Activated CD8-positive, alpha-beta T cell treated with anti-CD3 and anti-CD28 coated beads for 36 hours (primary cell): ENCODE results near the gene HOXA5. TPM values are rescaled to one million over a fixed set of nuclear protein-coding genes. Genes with fewer than 3 reads are reported as not detected.
A peak's percentile ranks its signal among the peaks of the same experiment; 100 is the strongest.

Experiments used
- ATAC-seq: fragments of 200-7000 bp; cut with Tn5 transposase; one replicate; pipeline ENCODE4 v1.10.0; 2021; ENCODE audit warnings: mild to moderate bottlenecking, moderate library complexity
- CTCF ChIA-PET: fragments of 350-600 bp; sonication (Branson Sonifier 250); formaldehyde crosslinking; loops from one replicate; lab custom pipeline; 2021; ENCODE audit warnings: antibody characterized with exemption; lab: Charles Lee
- POLR2A ChIA-PET: fragments of 350-600 bp; sonication (Branson Sonifier 250); formaldehyde crosslinking; loops from one replicate; lab custom pipeline; 2021; ENCODE audit warnings: antibody characterized with exemption; lab: Charles Lee
- DNase-seq: peaks from one replicate; pipeline ENCODE4 v3.0.0-alpha.2; 2020
- H3K27ac Mint-ChIP-seq: one replicate; pipeline ENCODE4 v1.8.0; 2021; ENCODE audit warnings: mild to moderate bottlenecking, mixed read lengths
- H3K27me3 Mint-ChIP-seq: one replicate; pipeline ENCODE4 v1.8.0; 2021; ENCODE audit warnings: mixed read lengths
- H3K36me3 Mint-ChIP-seq: one replicate; pipeline ENCODE4 v1.8.0; 2021; ENCODE audit warnings: low read depth, mixed read lengths
- H3K4me1 Mint-ChIP-seq: one replicate; pipeline ENCODE4 v1.8.0; 2021; ENCODE audit warnings: low read depth, mixed read lengths
- H3K4me3 Mint-ChIP-seq: one replicate; pipeline ENCODE4 v1.8.0; 2021; ENCODE audit warnings: mild to moderate bottlenecking, moderate library complexity, mixed read lengths
- H3K9me3 Mint-ChIP-seq: one replicate; pipeline ENCODE4 v1.8.0; 2021; ENCODE audit warnings: mixed read lengths
- intact Hi-C: fragments of 100-400 bp; cut with micrococcal nuclease; formaldehyde crosslinking; loops from one replicate; pipeline ENCODE4 v1.10.0; 2022
- total RNA-seq, 2 experiments: library from RNA; stranded (reverse); gene quantifications; one replicate each; pipeline ENCODE4 v1.2.3, GENCODE V29; 2021
- TF ChIP-seq, protein P1 (sequence below): fragments of 200-600 bp; IDR thresholded peaks from one replicate; pipeline ENCODE4 v1.8.0; 2022; ENCODE audit warnings: antibody characterized with exemption, mild to moderate bottlenecking

The HOXA5 gene
- total RNA-seq, 2 experiments from 2014 or later, result not detected

DNA sequence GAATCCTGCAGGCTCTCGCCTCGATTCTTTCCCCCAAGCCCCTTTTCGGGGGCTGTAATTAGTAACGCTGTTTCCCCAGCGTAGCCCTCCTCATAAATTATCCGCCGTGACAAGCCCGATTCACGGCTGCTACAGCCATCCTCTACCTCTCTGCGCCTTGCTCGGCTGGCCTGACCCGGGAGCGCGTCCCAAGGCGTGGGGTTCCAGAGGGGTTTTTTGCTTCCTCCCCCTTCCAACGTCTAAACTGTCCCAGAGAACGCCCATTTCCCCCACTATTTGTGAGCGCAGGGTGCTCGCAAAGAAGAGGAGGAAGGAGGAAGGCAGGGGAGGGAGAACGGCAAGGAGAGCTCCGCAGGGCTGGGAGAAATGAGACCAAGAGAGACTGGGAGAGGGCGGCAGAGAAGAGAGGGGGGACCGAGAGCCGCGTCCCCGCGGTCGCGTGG lies 880 bp downstream of the HOXA5 start:
- peaks cover 33% of the 10 kb centered on the region for H3K27me3 Mint-ChIP-seq
- intact Hi-C loops, result no loop called here
- TF ChIP-seq, protein P1, sequence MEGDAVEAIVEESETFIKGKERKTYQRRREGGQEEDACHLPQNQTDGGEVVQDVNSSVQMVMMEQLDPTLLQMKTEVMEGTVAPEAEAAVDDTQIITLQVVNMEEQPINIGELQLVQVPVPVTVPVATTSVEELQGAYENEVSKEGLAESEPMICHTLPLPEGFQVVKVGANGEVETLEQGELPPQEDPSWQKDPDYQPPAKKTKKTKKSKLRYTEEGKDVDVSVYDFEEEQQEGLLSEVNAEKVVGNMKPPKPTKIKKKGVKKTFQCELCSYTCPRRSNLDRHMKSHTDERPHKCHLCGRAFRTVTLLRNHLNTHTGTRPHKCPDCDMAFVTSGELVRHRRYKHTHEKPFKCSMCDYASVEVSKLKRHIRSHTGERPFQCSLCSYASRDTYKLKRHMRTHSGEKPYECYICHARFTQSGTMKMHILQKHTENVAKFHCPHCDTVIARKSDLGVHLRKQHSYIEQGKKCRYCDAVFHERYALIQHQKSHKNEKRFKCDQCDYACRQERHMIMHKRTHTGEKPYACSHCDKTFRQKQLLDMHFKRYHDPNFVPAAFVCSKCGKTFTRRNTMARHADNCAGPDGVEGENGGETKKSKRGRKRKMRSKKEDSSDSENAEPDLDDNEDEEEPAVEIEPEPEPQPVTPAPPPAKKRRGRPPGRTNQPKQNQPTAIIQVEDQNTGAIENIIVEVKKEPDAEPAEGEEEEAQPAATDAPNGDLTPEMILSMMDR, result no peak
- no peaks in the 10 kb centered on the region for H3K36me3 Mint-ChIP-seq
- no peaks in the 10 kb centered on the region for H3K9me3 Mint-ChIP-seq
- ChIA-PET CTCF (interaction anchor here (2.1 kb wide), 1 partner anchor 12 kb away, joined by 5 read pairs; the partner anchor contains the start of gene HOXA4), POLR2A (no interaction called here)
- peak overlapping the region; percentile 17 for H3K4me3 Mint-ChIP-seq
- ATAC-seq (no peak), DNase-seq (no peak)
- no peak overlapping the region for H3K27ac Mint-ChIP-seq
- no peaks in the 10 kb centered on the region for H3K4me1 Mint-ChIP-seq

DNA sequence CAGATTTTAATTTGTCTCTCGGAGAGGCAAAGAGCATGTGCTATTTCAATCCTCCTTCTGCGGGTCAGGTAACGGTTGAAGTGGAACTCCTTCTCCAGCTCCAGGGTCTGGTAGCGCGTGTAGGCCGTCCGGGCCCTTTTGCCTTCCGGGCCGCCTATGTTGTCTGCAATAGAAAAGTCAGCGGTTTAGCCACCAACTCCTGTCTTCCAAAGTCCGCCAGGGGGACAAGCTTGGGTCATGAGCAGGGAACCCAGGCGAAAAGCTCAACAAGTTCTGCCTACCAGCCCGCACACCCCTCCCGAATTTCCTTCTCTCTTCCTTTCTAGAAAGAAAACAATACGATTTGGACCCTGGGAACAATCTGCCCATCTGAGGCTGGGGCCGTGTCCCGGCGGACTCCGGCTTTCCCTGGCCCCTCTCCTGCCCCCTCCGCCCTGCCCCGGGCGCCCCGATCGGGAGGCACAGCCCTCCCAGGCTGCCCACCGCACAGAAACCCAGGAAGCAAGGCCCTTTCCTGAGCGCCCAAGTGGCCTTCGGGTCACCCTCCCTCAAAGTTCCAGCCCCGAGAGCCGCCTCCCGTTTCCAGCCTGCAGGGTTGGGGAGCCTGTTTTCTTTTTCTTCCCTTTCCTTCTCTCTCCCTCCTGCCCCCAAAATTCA lies 1.4 kb downstream of the HOXA5 start:
- ATAC-seq, result no peak
- intact Hi-C loops, result no loop called here
- CTCF ChIA-PET, result interaction anchor here (1.4 to 2.1 kb wide), 3 partner anchors 8 to 11 kb away, joined by 3 to 6 read pairs (median 5); partner anchors contain the start of gene HOXA4
- no peaks in the 10 kb centered on the region for H3K9me3 Mint-ChIP-seq
- POLR2A ChIA-PET, result no interaction called here
- no peaks in the 10 kb centered on the region for H3K4me1 Mint-ChIP-seq
- no peak for DNase-seq
- no peaks in the 10 kb centered on the region for H3K36me3 Mint-ChIP-seq
- TF ChIP-seq, protein P1, result no peak
- H3K27ac Mint-ChIP-seq, result no peak overlapping the region
- no peak overlapping the region for H3K4me3 Mint-ChIP-seq
- H3K27me3 Mint-ChIP-seq, result peaks cover 32% of the 10 kb centered on the region

DNA sequence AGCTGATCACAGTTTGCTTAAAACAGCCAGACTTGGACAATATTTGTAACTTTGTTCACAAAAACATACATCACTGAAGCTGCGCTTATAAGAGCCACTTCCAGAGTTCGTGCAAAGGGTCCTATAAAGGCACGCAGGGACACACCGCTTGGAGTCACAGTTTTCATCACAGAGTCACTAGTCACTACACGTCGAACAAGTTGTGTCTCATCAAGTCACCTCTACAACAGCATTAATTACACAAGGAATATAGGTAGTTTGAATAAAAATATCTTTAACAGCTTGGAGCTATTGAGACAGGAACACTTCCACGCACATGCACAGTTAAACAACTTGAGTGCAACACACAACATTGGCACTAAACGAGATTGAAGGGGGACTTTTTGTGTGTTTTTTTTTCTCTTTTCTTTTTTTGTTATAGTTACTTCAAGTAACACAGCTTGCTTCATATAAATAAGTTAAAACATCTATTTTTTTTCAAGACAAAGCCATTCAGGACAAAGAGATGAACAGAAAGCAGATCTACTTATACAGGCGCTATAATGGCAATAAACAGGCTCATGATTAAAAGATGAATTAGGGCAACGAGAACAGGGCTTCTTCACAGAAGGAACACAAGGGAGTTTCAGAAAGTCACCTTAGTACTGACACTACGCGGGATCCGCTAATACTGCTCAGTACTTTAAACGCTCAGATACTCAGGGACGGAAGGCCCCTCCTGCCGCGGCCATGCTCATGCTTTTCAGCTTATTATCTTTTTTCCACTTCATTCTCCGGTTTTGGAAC lies 2.2 kb downstream of the HOXA5 start:
- Mint-ChIP-seq H3K36me3 (no peaks in the 10 kb centered on the region), H3K27ac (no peak overlapping the region), H3K4me3 (no peak overlapping the region), H3K27me3 (peaks cover 26% of the 10 kb centered on the region), H3K4me1 (no peaks in the 10 kb centered on the region), H3K9me3 (no peaks in the 10 kb centered on the region)
- intact Hi-C loops, result no loop called here
- ChIA-PET CTCF (interaction anchor here (0.9 to 1.7 kb wide), 3 partner anchors 9 to 20 kb away, joined by 3 to 6 read pairs (median 3); no protein-coding TSS in a partner anchor), POLR2A (interaction anchor here (0.7 kb wide), 1 partner anchor 52 kb away, joined by 3 read pairs; no protein-coding TSS in a partner anchor)
- ATAC-seq, result no peak
- TF ChIP-seq, protein P1, result no peak
- DNase-seq, result no peak

DNA sequence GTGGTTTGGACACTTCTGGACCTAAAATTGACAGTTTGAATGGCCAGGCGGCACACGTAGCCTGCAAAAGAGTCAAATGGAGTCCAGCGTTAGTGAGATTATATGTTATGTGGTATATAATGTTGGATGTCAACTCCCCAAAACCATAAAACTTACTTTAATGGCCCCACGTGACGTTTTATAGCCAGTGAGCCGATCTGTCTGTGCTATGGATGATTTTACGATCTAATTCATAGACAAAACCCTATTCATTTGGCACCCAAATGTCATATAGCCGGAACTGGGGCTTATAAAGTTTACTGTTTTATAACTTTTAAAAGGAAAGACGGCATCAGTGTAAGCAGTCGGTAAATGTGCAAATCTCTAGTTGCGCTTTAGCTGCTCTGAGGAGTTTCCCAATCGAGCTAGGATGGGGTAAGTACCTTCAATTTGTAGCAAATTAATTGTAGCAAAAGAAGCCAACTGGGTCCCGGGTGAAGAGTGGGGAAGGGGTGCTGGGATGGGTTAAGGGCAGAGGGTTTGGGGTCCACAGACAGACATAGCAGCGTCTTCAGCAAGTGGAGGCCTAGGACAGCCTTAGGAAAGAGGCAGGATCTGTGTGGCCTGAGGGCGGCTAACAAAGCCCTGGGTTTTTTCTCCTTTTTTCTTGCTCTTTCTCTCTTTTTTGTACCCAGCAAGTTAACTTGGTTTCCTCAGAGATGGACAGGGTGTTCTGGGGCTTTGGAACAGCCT lies 3.2 kb downstream of the HOXA5 start:
- ATAC-seq (no peak), DNase-seq (no peak)
- no peak overlapping the region for H3K27ac Mint-ChIP-seq
- intact Hi-C loops, result no loop called here
- TF ChIP-seq, protein P1, result no peak
- no peaks in the 10 kb centered on the region for H3K9me3 Mint-ChIP-seq
- H3K27me3 Mint-ChIP-seq, result peaks cover 29% of the 10 kb centered on the region
- H3K4me1 Mint-ChIP-seq, result peaks cover 5% of the 10 kb centered on the region
- ChIA-PET POLR2A (no interaction called here), CTCF (interaction anchor here (1.7 kb wide), 1 partner anchor 10 kb away, joined by 6 read pairs; no protein-coding TSS in a partner anchor)
- H3K4me3 Mint-ChIP-seq, result no peak overlapping the region
- H3K36me3 Mint-ChIP-seq, result no peaks in the 10 kb centered on the region
